SU-DHL-6 (cell line): ENCODE results near the gene HNRNPL.

Experiments used
- EZH2phosphoT487 ChIP-seq: fragments of 200-600 bp; sonication (generic), shearing (Covaris generic); conservative IDR thresholded peaks from 2 replicates; pipeline ENCODE4 v1.6.1; 2018; ENCODE audit warnings: mild to moderate bottlenecking, antibody characterized with exemption, low read length, moderate library complexity, mixed read lengths
- TF ChIP-seq, protein P1 (sequence below): fragments of 200-600 bp; sonication (generic); IDR thresholded peaks from one replicate; pipeline ENCODE4 v1.5.1; 2017; ENCODE audit warnings: antibody characterized with exemption, mild to moderate bottlenecking, low read length, moderate library complexity; ENCODE audit not compliant: insufficient read depth, poor library complexity, severe bottlenecking

- TF ChIP-seq, protein P1, sequence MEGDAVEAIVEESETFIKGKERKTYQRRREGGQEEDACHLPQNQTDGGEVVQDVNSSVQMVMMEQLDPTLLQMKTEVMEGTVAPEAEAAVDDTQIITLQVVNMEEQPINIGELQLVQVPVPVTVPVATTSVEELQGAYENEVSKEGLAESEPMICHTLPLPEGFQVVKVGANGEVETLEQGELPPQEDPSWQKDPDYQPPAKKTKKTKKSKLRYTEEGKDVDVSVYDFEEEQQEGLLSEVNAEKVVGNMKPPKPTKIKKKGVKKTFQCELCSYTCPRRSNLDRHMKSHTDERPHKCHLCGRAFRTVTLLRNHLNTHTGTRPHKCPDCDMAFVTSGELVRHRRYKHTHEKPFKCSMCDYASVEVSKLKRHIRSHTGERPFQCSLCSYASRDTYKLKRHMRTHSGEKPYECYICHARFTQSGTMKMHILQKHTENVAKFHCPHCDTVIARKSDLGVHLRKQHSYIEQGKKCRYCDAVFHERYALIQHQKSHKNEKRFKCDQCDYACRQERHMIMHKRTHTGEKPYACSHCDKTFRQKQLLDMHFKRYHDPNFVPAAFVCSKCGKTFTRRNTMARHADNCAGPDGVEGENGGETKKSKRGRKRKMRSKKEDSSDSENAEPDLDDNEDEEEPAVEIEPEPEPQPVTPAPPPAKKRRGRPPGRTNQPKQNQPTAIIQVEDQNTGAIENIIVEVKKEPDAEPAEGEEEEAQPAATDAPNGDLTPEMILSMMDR = no peak
- no peak for TF ChIP-seq EZH2phosphoT487
Measured at GRCh38 chr19:38793671-38794070, 56.1 kb downstream of the HNRNPL start.
